ENCODE data around the gene MSI2.

- TF ChIP-seq SUZ12 (IDR thresholded peaks at IDR 0.05; ENCODE audit: extremely low read depth, insufficient read depth, insufficient read length) (no peak), ZNF274 (IDR thresholded peaks at IDR 0.05; ENCODE audit: low read depth, low read length) (no peak)
These were observed 32.8 kb downstream of the MSI2 start for GRCh38 chr17:57289130-57289529.
